Bronchial epithelial cell (primary cell): ENCODE measurements around the gene ADAMTS14. TPM values are rescaled to one million over a fixed set of nuclear protein-coding genes. Genes with fewer than 3 reads are reported as not detected.
A peak's percentile ranks its signal among the peaks of the same experiment; 100 is the strongest.

Experiments used
- DNase-seq: peaks from one replicate; pipeline ENCODE4 v3.0.0-alpha.2; 2010; ENCODE audit warnings: low read depth
- FAIRE-seq: peaks from 2 replicates; lab custom pipeline; 2011; peaks lifted over from hg19 to GRCh38; lab: Jason Lieb, UNC
- H3K27me3 ChIP-seq: 2 replicates; pipeline ENCODE4 v1.5.1; 2011; ENCODE audit warnings: low read length; ENCODE audit not compliant: control insufficient read depth, insufficient read depth
- H3K36me3 ChIP-seq: 2 replicates; pipeline ENCODE4 v1.5.1; 2011; ENCODE audit warnings: low read length; ENCODE audit not compliant: control insufficient read depth, insufficient read depth
- H3K4me3 ChIP-seq: 2 replicates; pipeline ENCODE4 v1.5.1; 2011; ENCODE audit warnings: mild to moderate bottlenecking, low read depth, low read length, control low read depth
- CTCF ChIP-seq: IDR thresholded peaks from 2 replicates; pipeline ENCODE4 v1.5.1; 2011; ENCODE audit warnings: mild to moderate bottlenecking, moderate library complexity, low read length, control low read depth, inconsistent platforms; ENCODE audit not compliant: insufficient read depth, severe bottlenecking
- total RNA-seq: library from RNA; depleted of rRNA; stranded (reverse); fragments of >200 nt; gene quantifications from 2 replicates; pipeline ENCODE4 v1.2.1, GENCODE V29; 2014

The ADAMTS14 gene
- total RNA-seq, 1 donor from 2014 or later = 0.26 TPM

- no peak for TF ChIP-seq CTCF
- Histone ChIP-seq H3K36me3 (no peaks in the 10 kb centered on the region), H3K27me3 (peaks cover 3% of the 10 kb centered on the region), H3K4me3 (no peak overlapping the region)
- DNase-seq (no peak), FAIRE-seq (peak; percentile 73)
Measured at GRCh38 chr10:70723771-70724170, 51.5 kb downstream of the ADAMTS14 start.

GRCh38 chr10:70726909-70727495, 54.7 kb downstream of the ADAMTS14 start:
- no peak for FAIRE-seq
- no peak for TF ChIP-seq CTCF

GRCh38 chr10:70728328-70728727, 56.0 kb downstream of the ADAMTS14 start:
- no peak overlapping the region for H3K4me3 ChIP-seq
- FAIRE-seq (no peak), DNase-seq (no peak)
- no peaks in the 10 kb centered on the region for H3K36me3 ChIP-seq
- TF ChIP-seq CTCF = no peak
- H3K27me3 ChIP-seq = peaks cover 5% of the 10 kb centered on the region

More at GRCh38 chr10:70726909-70727495, 54.7 kb downstream of the ADAMTS14 start:
- DNase-seq = no peak
- H3K27me3 ChIP-seq = peaks cover 5% of the 10 kb centered on the region
- no peak overlapping the region for H3K4me3 ChIP-seq
- H3K36me3 ChIP-seq = no peaks in the 10 kb centered on the region

DNA sequence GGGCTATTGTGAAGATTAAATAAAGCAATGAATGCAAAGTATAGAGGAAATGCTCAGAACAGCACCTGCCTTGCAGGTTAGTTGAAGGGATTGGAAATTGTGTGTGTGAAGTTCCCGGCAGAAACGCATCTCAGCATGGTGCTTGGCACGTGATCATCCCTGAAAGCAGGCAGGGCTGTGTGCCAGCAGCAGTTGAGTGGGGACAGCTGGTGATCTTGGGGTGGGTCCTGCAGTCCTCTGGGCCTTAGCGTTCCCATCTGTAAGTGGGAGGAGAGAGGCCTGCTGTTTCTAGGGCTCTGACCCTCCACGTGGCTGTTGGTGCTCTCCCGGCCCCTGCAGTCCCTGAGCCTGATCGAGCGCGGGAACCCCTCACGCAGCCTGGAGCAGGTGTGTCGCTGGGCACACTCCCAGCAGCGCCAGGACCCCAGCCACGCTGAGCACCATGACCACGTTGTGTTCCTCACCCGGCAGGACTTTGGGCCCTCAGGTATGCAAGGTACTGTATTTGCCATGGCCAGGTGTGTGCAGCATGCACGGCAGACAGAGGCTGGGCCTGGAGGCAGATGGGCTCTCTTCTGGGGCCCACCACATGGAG, 57.6 kb downstream of the ADAMTS14 start:
- FAIRE-seq (no peak), DNase-seq (no peak)
- no peak overlapping the region for H3K4me3 ChIP-seq
- no peaks in the 10 kb centered on the region for H3K36me3 ChIP-seq
- H3K27me3 ChIP-seq = peaks cover 5% of the 10 kb centered on the region
- no peak for TF ChIP-seq CTCF

GRCh38 chr10:70730955-70731354, 58.6 kb downstream of the ADAMTS14 start:
- no peak for FAIRE-seq
- no peak for DNase-seq

More at GRCh38 chr10:70730955-70731354, 58.6 kb downstream of the ADAMTS14 start:
- Histone ChIP-seq H3K4me3 (no peak overlapping the region), H3K36me3 (no peaks in the 10 kb centered on the region), H3K27me3 (peaks cover 5% of the 10 kb centered on the region)
- no peak for TF ChIP-seq CTCF
